GM19035 (cell line): ENCODE measurements around the gene GCAT.

Source experiments
- ATAC-seq: cut with Tn5 transposase; IDR thresholded peaks from one replicate; pipeline ENCODE4 v1.9.1; 2021; ENCODE audit not compliant: unreplicated experiment

Gene GCAT

DNA sequence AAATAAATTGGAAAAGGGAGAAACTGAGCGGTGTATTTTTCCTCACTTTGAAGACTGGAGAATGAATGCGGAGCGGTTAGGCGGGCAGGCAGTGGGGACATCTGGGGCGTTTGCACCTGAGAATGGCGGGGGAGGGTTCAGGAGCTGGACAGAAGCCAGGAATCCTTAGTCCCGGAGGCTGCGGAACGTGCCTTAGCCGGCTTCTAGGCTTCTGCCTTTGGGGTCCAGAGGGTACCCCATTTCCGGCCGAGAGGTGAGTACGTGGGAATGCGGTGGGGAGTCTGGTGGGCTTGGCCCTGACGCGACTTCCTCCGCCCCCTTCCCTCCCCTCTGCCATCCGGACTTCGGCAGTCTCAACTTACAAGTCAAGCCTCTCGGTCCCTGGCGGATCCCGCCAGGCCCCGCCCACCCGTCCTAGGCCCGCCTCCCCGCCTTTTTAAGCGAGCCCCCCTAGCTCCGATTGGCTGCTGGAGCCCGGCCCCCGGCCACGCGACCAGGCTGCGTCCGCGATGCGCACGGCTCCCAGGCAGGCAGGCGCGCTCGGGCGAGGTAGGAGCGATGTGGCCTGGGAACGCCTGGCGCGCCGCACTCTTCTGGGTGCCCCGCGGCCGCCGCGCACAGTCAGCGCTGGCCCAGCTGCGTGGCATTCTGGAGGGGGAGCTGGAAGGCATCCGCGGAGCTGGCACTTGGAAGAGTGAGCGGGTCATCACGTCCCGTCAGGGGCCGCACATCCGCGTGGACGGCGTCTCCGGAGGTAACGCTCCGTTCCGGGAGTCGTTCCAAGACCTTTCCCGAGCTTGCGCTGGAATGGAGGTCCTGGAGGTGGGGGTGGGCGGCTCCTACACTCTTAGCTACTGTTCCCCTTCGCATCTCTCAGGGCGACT is at the start of gene GCAT:
Gene GCAT, plus strand, starts transcription at position 525 of the 884 bp plus-strand sequence. Its CDS starts 34 bp downstream, at position 559.
- ATAC-seq = peak; percentile 88

DNA sequence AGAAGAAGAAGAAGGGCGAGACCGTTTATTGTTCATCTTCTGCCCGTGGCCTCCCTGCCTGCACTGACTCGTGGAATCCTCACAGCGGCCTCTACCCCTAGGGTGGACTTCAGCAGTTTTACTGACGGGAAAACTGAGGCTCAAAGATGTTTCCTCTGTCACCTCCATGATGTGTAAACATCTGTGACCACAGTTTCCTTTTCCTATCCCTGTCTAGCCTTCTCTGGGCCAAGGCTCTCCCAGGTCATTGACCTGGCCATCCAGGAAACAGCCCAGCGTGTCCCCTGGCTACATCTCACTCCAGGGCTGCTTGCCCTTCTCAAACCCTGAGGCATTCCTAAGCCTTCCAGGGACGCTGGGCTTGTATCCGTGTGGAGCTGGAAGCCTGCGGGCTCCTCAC is 49.0 kb upstream of the GCAT start:
- no peak for ATAC-seq

DNA sequence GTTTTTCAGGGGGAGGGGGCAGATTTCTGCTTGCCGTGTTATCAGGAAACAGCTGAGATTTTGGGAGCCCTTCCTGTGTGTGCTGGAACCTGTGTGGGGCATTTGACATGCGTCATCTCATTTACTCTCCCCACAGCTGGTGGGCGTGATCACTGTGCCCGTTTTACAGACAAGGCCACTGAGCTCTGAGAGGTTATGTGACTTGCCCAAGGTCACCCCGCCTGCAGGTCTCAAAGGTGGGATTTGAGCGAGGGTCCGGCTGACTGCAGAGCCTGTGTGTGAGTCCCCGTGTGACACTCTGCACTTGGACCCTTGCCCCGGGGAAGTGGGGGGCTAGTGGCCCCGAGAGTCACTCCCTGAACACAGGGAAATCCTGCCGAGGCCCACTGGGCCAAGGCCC is 48.5 kb upstream of the GCAT start:
- ATAC-seq = no peak

GRCh38 chr22:37760152-37760551 is 47.6 kb upstream of the GCAT start:
- ATAC-seq = no peak

GRCh38 chr22:37762389-37762836 is 45.3 kb upstream of the GCAT start:
- ATAC-seq = no peak

- ATAC-seq = no peak
Observed at GRCh38 chr22:37763012-37763411, 44.7 kb upstream of the GCAT start.

DNA sequence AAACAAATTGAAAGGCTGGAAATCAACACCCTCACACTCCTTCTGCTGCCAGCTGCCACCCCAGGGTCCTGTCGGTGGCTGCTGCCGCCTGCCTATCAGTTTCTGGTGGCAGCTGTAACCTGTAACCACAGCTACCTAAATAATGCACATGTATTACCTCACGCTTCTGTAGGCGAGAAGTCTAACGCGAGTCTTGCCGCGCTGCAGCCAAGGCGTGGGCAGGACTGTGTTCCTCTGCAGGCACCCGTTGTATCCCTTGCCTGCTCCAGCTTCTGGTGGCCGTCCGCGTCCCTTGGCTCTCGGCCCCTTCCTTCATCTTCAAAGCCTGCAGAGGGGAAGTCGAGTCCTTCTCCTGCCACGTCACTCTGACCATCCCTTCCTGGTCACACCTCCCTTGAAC is 44.1 kb upstream of the GCAT start:
- no peak for ATAC-seq

GRCh38 chr22:37764622-37765021 is 43.1 kb upstream of the GCAT start:
- ATAC-seq = no peak

DNA sequence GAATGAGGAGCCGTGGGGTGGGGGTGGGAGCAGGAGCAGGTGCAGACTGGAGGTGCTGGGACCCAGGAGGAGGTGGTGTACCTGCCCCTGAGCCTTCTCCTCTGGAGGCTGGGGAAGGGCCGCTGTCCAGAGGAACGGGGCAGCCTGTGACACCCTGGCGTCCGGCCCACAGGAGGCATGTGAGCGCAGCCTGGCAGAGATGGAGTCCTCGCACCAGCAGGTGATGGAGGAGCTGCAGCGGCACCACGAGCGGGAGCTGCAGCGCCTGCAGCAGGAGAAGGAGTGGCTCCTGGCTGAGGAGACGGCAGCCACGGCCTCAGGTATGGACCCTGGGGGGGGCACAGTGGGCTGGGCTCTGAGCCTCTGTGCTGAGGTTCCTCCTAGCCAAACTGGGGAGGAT is 42.2 kb upstream of the GCAT start:
- no peak for ATAC-seq

- no peak for ATAC-seq
Observed at GRCh38 chr22:37765953-37766576, 41.7 kb upstream of the GCAT start.

- no peak for ATAC-seq
Observed at GRCh38 chr22:37768273-37768672, 39.5 kb upstream of the GCAT start.

DNA sequence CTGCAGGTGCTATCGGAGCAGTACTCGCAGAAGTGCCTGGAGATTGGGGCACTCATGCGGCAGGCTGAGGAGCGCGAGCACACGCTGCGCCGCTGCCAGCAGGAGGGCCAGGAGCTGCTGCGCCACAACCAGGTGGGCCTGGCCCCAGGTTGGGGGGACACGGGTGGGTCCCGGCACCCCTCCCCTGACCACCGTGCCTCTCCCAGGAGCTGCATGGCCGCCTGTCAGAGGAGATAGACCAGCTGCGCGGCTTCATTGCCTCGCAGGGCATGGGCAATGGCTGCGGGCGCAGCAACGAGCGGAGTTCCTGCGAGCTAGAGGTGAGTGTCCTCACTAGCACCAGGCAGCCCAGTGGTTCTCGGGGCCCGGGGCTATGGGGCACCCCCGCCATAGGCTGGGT is 38.7 kb upstream of the GCAT start:
- no peak for ATAC-seq

DNA sequence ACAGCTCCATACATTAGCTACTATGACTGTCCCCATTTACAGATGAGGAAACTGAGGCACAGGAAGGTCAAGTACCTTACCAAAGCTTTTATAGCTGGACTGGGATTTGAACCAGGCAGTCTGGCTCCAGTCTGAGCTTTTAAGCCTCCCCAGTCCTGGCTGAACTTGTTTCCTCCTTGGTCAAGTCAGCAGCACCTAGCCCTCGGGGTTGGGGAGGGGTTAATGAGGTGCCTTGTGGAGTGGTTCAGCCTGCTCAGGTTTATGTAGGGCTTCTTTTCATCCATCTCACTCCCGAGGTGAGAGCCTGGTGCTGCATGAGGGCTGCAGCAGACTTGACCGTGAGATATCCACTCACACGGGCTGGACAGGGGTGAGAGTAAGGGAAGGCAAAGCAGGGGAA is 36.7 kb upstream of the GCAT start:
- ATAC-seq = no peak

GRCh38 chr22:37771702-37772427 is 35.9 kb upstream of the GCAT start:
- ATAC-seq = no peak

DNA sequence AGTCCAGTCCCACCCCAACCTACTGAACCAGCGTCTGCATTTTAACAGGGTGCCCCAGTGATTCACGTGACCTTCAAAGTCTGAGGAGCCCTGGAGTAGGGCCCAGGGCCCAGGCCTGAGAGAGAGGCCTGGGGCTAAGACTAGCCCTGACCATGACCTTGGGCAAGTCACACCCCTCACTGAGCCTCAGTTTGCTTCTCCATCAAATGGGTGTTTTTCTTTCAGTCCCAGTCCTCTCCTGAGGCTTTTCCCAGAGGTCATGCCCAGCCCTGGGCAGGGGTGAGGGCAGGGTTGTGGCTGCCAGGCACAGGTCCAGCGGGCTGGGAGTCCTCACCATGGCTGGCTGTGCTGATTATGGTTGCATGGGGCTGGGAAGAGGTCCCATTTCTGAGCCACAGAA is 33.0 kb upstream of the GCAT start:
- no peak for ATAC-seq

GRCh38 chr22:37775785-37776638 is 31.7 kb upstream of the GCAT start:
- ATAC-seq = no peak

DNA sequence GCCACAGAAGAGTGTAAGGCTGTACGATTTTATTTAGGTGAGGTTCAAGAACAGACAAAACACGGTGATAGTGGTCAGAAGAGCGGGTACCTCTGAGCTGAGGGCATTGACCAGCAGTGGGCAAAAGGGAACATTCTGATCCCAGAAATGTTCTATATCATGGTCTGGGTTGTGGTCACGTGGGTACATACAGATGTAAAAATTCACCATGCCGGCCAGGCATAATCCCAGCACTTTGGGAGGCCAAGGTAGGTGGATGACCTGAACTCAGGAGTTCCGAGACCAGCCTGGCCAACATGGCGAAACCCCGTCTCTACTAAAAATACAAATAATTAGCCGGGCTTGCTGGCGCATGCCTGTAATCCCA is 31.1 kb upstream of the GCAT start:
- ATAC-seq = no peak

DNA sequence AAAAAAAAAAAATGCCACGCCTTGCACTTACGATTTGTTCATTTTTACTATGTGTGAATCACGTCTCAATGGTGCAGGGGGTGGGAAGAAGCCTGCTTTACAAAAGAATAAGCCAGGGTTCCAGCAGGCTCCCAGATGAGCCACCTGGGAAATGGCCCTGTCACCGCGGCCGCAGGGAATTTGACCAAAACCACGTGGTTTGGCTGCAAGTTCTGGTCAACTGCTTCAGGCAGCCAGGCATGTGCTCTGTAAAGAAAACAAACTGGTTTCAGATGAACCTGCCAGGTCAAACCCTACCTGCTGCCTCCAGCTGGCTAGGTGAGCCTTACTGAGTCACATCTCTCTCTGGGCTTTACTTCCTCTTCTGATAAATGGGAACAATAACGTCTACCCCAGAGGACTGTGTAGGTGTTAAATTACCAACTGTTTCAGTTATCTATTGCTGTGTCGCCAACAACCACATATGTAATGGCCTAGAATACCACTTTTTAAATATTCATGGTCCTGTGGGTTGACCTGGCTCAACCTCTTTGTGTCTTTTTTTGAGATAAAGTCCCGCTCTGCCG is 30.5 kb upstream of the GCAT start:
- ATAC-seq = peak; percentile 56

GRCh38 chr22:37778370-37779009 is 29.2 kb upstream of the GCAT start:
- no peak for ATAC-seq

DNA sequence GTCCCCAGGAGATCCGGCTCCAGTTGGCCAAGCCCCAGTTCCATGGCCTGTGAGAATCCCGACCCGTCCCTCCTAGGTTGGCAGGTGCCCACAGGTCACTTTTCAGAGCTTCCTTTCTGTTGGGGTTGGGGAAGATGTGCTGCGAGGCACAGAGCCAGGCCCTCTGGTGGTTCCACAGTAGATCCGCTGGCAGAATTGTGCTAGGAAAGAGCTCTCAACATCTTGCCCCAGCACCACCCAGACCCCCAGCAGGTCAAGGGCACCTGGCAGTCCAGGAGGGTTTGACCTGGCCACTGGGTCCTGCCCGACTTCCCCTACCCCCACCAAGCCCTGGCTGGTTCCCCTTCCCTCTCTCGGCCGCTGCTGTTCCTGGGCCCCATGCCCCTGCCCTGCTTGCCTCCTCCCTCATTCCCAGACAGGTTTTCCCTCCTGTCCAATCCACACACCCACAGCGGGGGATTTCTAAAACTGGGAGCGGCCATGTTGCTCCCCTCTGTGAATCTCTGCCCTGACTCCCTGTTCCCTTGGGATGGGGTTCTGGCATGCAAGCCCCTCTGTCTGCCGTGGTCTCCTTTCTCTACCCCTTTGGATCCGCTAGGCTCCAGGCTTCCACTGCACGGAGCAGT is 26.2 kb upstream of the GCAT start:
- ATAC-seq = no peak
